K562 (cell line): Measurements from ENCODE around the gene CNP. TPM values are rescaled to one million over a fixed set of nuclear protein-coding genes. Genes with fewer than 3 reads are reported as not detected.

Experiments
- ATAC-seq: fragments of 200-7000 bp; cut with Tn5 transposase; 3 replicates; pipeline ENCODE4 v1.9.1; 2020; ENCODE audit warnings: moderate library complexity
- BruUV-seq: library from RNA; stranded (reverse); fragments of 400-500 nt; replicated peaks from 2 replicates; lab custom pipeline; 2021; lab: Mats Ljungman, UMichigan
- CTCF ChIA-PET: fragments of 300-600 bp; formaldehyde crosslinking; extraction: SDS; loops from one replicate; lab custom pipeline; 2021; ENCODE audit warnings: low intra/inter-chr PET ratio; lab: Yijun Ruan, JAX
- POLR2A ChIA-PET: fragments of 300-600, 350-650 bp; sonication (Branson Sonifier 250); formaldehyde crosslinking; extraction: SDS; loops from one replicate; lab custom pipeline; 2021; ENCODE audit warnings: antibody characterized with exemption, inconsistent platforms; lab: Yijun Ruan, JAX
- DNase-seq, 4 experiments: peaks; one replicate each; pipeline versions ENCODE4 v3.0.0 to v3.0.0-alpha.2; 2011 to 2018; ENCODE audit warnings: low spot score in 3 of 4, mixed read lengths in 3 of 4; ENCODE audit errors: extremely low read depth in 1 of 4
- FAIRE-seq: peaks from 2 replicates; lab custom pipeline; 2011; peaks lifted over from hg19 to GRCh38; lab: Jason Lieb, UNC
- H2AFZ ChIP-seq: 2 replicates; pipeline ENCODE4 v1.6.0; 2011; ENCODE audit warnings: low read depth, low read length, control low read depth, inconsistent platforms
- H3K27ac ChIP-seq: fragments of 200-600 bp; 3 replicates; pipeline ENCODE4 v1.8.0; 2011; ENCODE audit warnings: low read depth, mild to moderate bottlenecking, control low read depth, inconsistent platforms, low read length, moderate library complexity, mixed read lengths; ENCODE audit errors: extremely low read depth
- H3K27me3 ChIP-seq, 2 experiments: fragments of 300-600 bp in 1 of 2; 2 replicates in 1 of 2; 3 replicates in 1 of 2; pipeline versions ENCODE4 v1.6.0 to v1.8.0; 2011; ENCODE audit warnings: inconsistent platforms in 2 of 2, low read length in 2 of 2, mild to moderate bottlenecking in 1 of 2, mixed read lengths in 1 of 2, moderate library complexity in 1 of 2; ENCODE audit not compliant: control insufficient read depth in 2 of 2, insufficient read depth in 2 of 2
- H3K36me3 ChIP-seq: fragments of 300-600 bp; 3 replicates; pipeline ENCODE4 v1.8.0; 2011; ENCODE audit warnings: mild to moderate bottlenecking, low read length, inconsistent platforms; ENCODE audit not compliant: control insufficient read depth, insufficient read depth
- H3K4me1 ChIP-seq, 2 experiments: fragments of 200-600 bp in 1 of 2; replicated peaks in 1 of 2; 2 replicates in 1 of 2; 3 replicates in 1 of 2; pipeline versions ENCODE4 v1.5.1 to v1.8.0; 2011; ENCODE audit warnings: inconsistent platforms in 2 of 2, low read length in 2 of 2, mild to moderate bottlenecking in 1 of 2, mixed read lengths in 1 of 2, moderate library complexity in 1 of 2; ENCODE audit not compliant: control insufficient read depth in 2 of 2, insufficient read depth in 2 of 2
- H3K4me2 ChIP-seq: 2 replicates; pipeline ENCODE4 v1.6.1; 2011; ENCODE audit warnings: low read length, control low read depth, inconsistent platforms, mixed read lengths; ENCODE audit not compliant: insufficient read depth
- H3K4me3 ChIP-seq: fragments of 200-600 bp; sonication (generic), shearing (Covaris generic); 2 replicates; pipeline ENCODE4 v1.5.1; 2016; ENCODE audit warnings: control low read depth, inconsistent platforms
- H3K79me2 ChIP-seq: fragments of 200-600 bp; 3 replicates; pipeline ENCODE4 v1.8.0; 2011; ENCODE audit warnings: low read length, inconsistent platforms; ENCODE audit not compliant: control insufficient read depth, insufficient read depth
- H3K9ac ChIP-seq, 2 experiments: 2 replicates each; pipeline versions ENCODE4 v1.6.0 to v1.6.1; 2011; ENCODE audit warnings: low read depth in 2 of 2, low read length in 2 of 2, control low read depth in 1 of 2, inconsistent platforms in 1 of 2, mild to moderate bottlenecking in 1 of 2, mixed read lengths in 1 of 2; ENCODE audit not compliant: insufficient read depth in 1 of 2
- H3K9me1 ChIP-seq: one replicate; pipeline ENCODE4 v1.6.0; 2011; ENCODE audit warnings: inconsistent platforms, mild to moderate bottlenecking, low read length, moderate library complexity; ENCODE audit not compliant: control insufficient read depth, insufficient read depth
- H3K9me3 ChIP-seq: replicated peaks from 2 replicates; pipeline ENCODE4 v1.5.1; 2011; ENCODE audit warnings: low read depth, low read length, inconsistent platforms; ENCODE audit not compliant: control insufficient read depth, insufficient read depth
- H4K20me1 ChIP-seq: replicated peaks from 2 replicates; pipeline ENCODE4 v1.6.1; 2011; ENCODE audit warnings: low read length, inconsistent platforms, mixed read lengths; ENCODE audit not compliant: control insufficient read depth, insufficient read depth
- ATF3 ChIP-seq, 2 experiments: fragments of 450-650 bp in 1 of 2; sonication (generic) in 1 of 2; formaldehyde crosslinking in 1 of 2; IDR thresholded peaks in 1 of 2; conservative IDR thresholded peaks in 1 of 2; 2 replicates each; pipeline versions ENCODE4 v1.6.1 to v1.8.1; 2016 to 2023; ENCODE audit warnings: mild to moderate bottlenecking in 2 of 2, moderate library complexity in 2 of 2, inconsistent platforms in 1 of 2, missing genetic modification reagents in 1 of 2
- CBX8 ChIP-seq: fragments of 200-600 bp; sonication (generic); IDR thresholded peaks from 2 replicates; pipeline ENCODE4 v1.6.1; 2012; ENCODE audit warnings: borderline replicate concordance, mixed run types, low read depth, mild to moderate bottlenecking, moderate library complexity, mixed read lengths, low read length, control low read depth, inconsistent platforms; ENCODE audit not compliant: poor library complexity, severe bottlenecking; ENCODE audit errors: extremely low read depth
- KLF16 ChIP-seq: IDR thresholded peaks from 2 replicates; pipeline ENCODE4 v1.6.1; 2016; ENCODE audit warnings: antibody characterized with exemption
- NEUROD1 ChIP-seq: fragments of 150-350 bp; IDR thresholded peaks from 2 replicates; pipeline ENCODE4 v1.6.1; 2014; ENCODE audit warnings: borderline replicate concordance, low read length, low read depth; ENCODE audit not compliant: partially characterized antibody
- RAD51 ChIP-seq: fragments of 450-650 bp; IDR thresholded peaks from 2 replicates; pipeline ENCODE4 v1.7.1; 2016; ENCODE audit warnings: low read depth, mild to moderate bottlenecking, borderline replicate concordance
- SETDB1 ChIP-seq: IDR thresholded peaks from one replicate; pipeline ENCODE4 v1.6.1; 2012; ENCODE audit warnings: low read length, control low read depth, inconsistent platforms
- SMAD2 ChIP-seq: fragments of 150-350 bp; IDR thresholded peaks from 2 replicates; pipeline ENCODE4 v1.6.1; 2014; ENCODE audit warnings: low read depth, mild to moderate bottlenecking, low read length
- STAT6 ChIP-seq: sonication (generic); formaldehyde crosslinking; IDR thresholded peaks from 2 replicates; pipeline ENCODE4 v1.8.1; 2023; ENCODE audit warnings: mild to moderate bottlenecking, missing genetic modification reagents
- ZNF121 ChIP-seq: sonication (generic); formaldehyde crosslinking; conservative IDR thresholded peaks from 2 replicates; pipeline ENCODE4 v1.8.0; 2022; ENCODE audit warnings: missing genetic modification reagents
- ZNF512 ChIP-seq: IDR thresholded peaks from 2 replicates; pipeline ENCODE4 v1.6.1; 2016; ENCODE audit warnings: missing genetic modification characterization, missing compliant biosample characterization
- ZNF586 ChIP-seq: fragments of 450-650 bp; formaldehyde crosslinking; conservative IDR thresholded peaks from 2 replicates; pipeline ENCODE4 v1.4.0; 2020; ENCODE audit warnings: mild to moderate bottlenecking, moderate library complexity
- WGBS: fragments of 100-300 bp; shearing (Covaris generic); methylation state at CpG from one replicate; pipeline ENCODE4 v1.1.6; 2016; ENCODE audit warnings: low coverage, mixed read lengths; ENCODE audit not compliant: insufficient coverage; ENCODE audit errors: missing lambda C conversion rate; 5-methylcytosine and 5-hydroxymethylcytosine counted together
- in situ Hi-C: fragments of 300-500 bp; cut with MboI; formaldehyde crosslinking; loops from 4 replicates; pipeline ENCODE4 v1.15.0; 2018; ENCODE audit warnings: inconsistent platforms, mixed read lengths
- intact Hi-C: fragments of 100-400 bp; cut with micrococcal nuclease; formaldehyde crosslinking; loops from 2 replicates; pipeline ENCODE4 v1.14.2; 2022
- polyA plus RNA-seq, 8 experiments: library from polyadenylated mRNA; depleted of rRNA in 4 of 8; stranded (reverse) in 5 of 8; unstranded in 3 of 8; fragments of >200 nt; fragmentation: Nextera tagmentation in 2 of 8; fragmentation: Illumina TruSeq in 1 of 8; extraction: Ambion mirVana in 2 of 8; extraction: Trizol in 1 of 8; gene quantifications; 2 replicates each; pipeline versions ENCODE4 v1.2.1 to v1.2.3, GENCODE V29; 2011 to 2014; ENCODE audit warnings: inconsistent platforms in 1 of 8, missing spikeins in 1 of 8
- total RNA-seq, 7 experiments: library from RNA; depleted of rRNA in 6 of 7; stranded (reverse); fragments of >200 nt in 6 of 7; fragmentation: Illumina TruSeq in 2 of 7; extraction: Trizol in 2 of 7; gene quantifications; 2 replicates each; pipeline versions ENCODE4 v1.2.1 to v1.2.3, GENCODE V29; 2011 to 2021; ENCODE audit warnings: low replicate concordance in 1 of 7

Gene CNP
- total and polyA plus RNA-seq, 9 of the 15 experiments (the other 6 are each of a cell fraction or from before 2014, with no cell fraction given): 1.7 to 52.0 (median 29.1) TPM

- no peak for TF ChIP-seq ZNF512 (tag)
- no peak for TF ChIP-seq SMAD2
- no peak for TF ChIP-seq KLF16
- TF ChIP-seq STAT6 (CRISPR knock-in tag): no peak
- no peak for TF ChIP-seq NEUROD1
These were observed 25.4 kb upstream of the CNP start (continued) for GRCh38 chr17:41941168-41941567.

GRCh38 chr17:41942626-41943373 is 23.8 kb upstream of the CNP start:
- intact Hi-C loops (no loop called here), in situ Hi-C loops (no loop called here)
- no peaks in the 10 kb centered on the region for H3K9me3 ChIP-seq
- TF ChIP-seq ZNF586: no peak
- no peak for TF ChIP-seq RAD51
- TF ChIP-seq ZNF121 (CRISPR knock-in tag): no peak
- no peak for TF ChIP-seq ATF3 (IDR thresholded peaks at IDR 0.05)
- TF ChIP-seq ATF3 (CRISPR knock-in tag; conservative IDR thresholded peaks at IDR 0.05): no peak
- no peak for TF ChIP-seq SETDB1
- no peak for TF ChIP-seq CBX8

More at GRCh38 chr17:41942626-41943373, 23.8 kb upstream of the CNP start:
- Histone ChIP-seq H3K4me3 (no peak overlapping the region), H3K4me2 (no peak overlapping the region), H3K27me3 (no peaks in the 10 kb centered on the region), H2AFZ (no peak overlapping the region), H3K9ac (no peak overlapping the region), H3K4me1 (peaks cover 24 to 26% of the 10 kb centered on the region in 2 experiments), H3K36me3 (no peaks in the 10 kb centered on the region), H3K79me2 (no peaks in the 10 kb centered on the region), H4K20me1 (no peaks in the 10 kb centered on the region), H3K9me1 (no peaks in the 10 kb centered on the region), H3K27ac (no peak overlapping the region)
- no peak for ATAC-seq
- FAIRE-seq: no peak
- ChIA-PET CTCF (no interaction called here), POLR2A (interaction anchor here (0.6 kb wide), 2 partner anchors 9 to 11 kb away, joined by 3 read pairs; no protein-coding TSS in a partner anchor)
- DNase-seq: no peak
- WGBS: 80% methylated on average over 8 of the region's 8 CpGs
- no TSS peak for BruUV-seq
